ENCODE measurements around the gene TRABD2A. TPM values are rescaled to one million over a fixed set of nuclear protein-coding genes. Genes with fewer than 3 reads are reported as not detected.
A peak's percentile ranks its signal among the peaks of the same experiment; 100 is the strongest.

TRABD2A gene
- total and polyA plus RNA-seq, 2 of the 13 experiments (the other 11 are each of a cell fraction or from before 2014, with no cell fraction given), result 0.15 TPM; not detected in 1

DNA sequence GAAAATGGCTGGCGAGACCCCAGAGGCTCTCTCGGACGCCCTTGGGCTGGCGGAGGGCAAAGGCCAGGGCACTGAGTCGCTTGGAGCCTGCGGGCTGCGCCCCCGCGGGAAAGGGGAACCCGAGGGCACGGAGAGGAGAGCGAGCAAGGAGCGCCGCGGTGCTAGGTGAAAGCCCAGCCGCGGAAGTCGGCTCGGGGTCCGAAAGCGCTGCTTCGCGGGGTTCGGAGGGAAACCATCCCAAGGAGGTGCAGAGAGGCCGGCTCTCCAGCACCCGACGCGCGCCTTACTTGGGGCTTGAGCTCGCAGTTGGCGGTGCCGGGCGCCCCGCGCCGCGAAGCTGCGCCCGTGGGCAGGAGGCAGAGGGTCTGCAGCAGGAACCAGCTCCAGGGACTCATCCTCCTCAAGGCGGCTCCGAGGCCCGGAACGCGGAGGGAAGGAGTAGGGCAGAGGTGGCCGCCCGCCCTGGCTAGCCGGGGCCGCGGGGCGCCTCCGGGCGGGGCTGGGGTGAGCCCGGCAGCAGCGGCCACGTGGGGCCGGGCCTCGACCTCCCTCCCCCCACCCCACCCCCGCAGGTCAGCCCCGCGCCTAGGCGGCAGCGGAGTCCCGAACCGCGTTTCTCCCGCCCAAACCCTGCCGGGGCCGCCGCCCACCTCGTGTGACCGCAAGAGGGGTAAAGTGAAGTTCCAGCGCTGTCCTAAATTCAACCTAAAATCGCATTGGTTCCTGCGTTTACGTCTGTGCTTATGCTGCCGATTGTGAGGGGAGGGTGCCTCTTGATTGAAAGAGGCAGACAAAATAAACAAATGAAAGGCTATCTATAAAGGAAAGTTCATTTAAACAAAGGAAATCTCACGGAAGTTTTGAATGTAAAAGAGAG, at the start of gene TRABD2A (continued):
- no peak for TF ChIP-seq ZNF782 (CRISPR knock-in tag; IDR thresholded peaks at IDR 0.05; ENCODE audit: borderline replicate concordance)
- TF ChIP-seq, protein P1, sequence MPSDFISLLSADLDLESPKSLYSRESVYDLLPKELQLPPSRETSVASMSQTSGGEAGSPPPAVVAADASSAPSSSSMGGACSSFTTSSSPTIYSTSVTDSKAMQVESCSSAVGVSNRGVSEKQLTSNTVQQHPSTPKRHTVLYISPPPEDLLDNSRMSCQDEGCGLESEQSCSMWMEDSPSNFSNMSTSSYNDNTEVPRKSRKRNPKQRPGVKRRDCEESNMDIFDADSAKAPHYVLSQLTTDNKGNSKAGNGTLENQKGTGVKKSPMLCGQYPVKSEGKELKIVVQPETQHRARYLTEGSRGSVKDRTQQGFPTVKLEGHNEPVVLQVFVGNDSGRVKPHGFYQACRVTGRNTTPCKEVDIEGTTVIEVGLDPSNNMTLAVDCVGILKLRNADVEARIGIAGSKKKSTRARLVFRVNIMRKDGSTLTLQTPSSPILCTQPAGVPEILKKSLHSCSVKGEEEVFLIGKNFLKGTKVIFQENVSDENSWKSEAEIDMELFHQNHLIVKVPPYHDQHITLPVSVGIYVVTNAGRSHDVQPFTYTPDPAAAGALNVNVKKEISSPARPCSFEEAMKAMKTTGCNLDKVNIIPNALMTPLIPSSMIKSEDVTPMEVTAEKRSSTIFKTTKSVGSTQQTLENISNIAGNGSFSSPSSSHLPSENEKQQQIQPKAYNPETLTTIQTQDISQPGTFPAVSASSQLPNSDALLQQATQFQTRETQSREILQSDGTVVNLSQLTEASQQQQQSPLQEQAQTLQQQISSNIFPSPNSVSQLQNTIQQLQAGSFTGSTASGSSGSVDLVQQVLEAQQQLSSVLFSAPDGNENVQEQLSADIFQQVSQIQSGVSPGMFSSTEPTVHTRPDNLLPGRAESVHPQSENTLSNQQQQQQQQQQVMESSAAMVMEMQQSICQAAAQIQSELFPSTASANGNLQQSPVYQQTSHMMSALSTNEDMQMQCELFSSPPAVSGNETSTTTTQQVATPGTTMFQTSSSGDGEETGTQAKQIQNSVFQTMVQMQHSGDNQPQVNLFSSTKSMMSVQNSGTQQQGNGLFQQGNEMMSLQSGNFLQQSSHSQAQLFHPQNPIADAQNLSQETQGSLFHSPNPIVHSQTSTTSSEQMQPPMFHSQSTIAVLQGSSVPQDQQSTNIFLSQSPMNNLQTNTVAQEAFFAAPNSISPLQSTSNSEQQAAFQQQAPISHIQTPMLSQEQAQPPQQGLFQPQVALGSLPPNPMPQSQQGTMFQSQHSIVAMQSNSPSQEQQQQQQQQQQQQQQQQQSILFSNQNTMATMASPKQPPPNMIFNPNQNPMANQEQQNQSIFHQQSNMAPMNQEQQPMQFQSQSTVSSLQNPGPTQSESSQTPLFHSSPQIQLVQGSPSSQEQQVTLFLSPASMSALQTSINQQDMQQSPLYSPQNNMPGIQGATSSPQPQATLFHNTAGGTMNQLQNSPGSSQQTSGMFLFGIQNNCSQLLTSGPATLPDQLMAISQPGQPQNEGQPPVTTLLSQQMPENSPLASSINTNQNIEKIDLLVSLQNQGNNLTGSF (CRISPR knock-in tag; IDR thresholded peaks at IDR 0.05), result no peak
- no peak for TF ChIP-seq ZNF878 (CRISPR knock-in tag; IDR thresholded peaks at IDR 0.05)
- TF ChIP-seq ZNF772 (CRISPR knock-in tag; IDR thresholded peaks at IDR 0.05), result no peak
- TF ChIP-seq EZH2 (conservative IDR thresholded peaks at IDR 0.05; ENCODE audit: low read depth, low read length), result peak; percentile 99
- TF ChIP-seq ZNF558 (CRISPR knock-in tag; IDR thresholded peaks at IDR 0.05; ENCODE audit: borderline replicate concordance), result no peak
- TF ChIP-seq ZNF567 (CRISPR knock-in tag; IDR thresholded peaks at IDR 0.05; ENCODE audit: borderline replicate concordance), result no peak
- no peak for TF ChIP-seq ZNF615 (CRISPR knock-in tag; IDR thresholded peaks at IDR 0.05; ENCODE audit: borderline replicate concordance)
- no peak for TF ChIP-seq KMT2A (CRISPR knock-in tag; IDR thresholded peaks at IDR 0.05)
- TF ChIP-seq HNRNPK (IDR thresholded peaks at IDR 0.05; ENCODE audit: low read depth, low read length, poor library complexity, severe bottlenecking), result peak; percentile 36
- TF ChIP-seq PITX1 (CRISPR knock-in tag; IDR thresholded peaks at IDR 0.05), result no peak
- 0 out of 2 replicates have a peak, but pooled peaks have one; percentile 19 for TF ChIP-seq KDM5B (CRISPR knock-in tag; IDR thresholded peaks at IDR 0.05; ENCODE audit: borderline replicate concordance)
- TF ChIP-seq ZNF20 (CRISPR knock-in tag; IDR thresholded peaks at IDR 0.05), result no peak
- no peak for TF ChIP-seq ZFP36L1 (CRISPR knock-in tag; IDR thresholded peaks at IDR 0.05)
- TF ChIP-seq IRF2 (CRISPR knock-in tag; IDR thresholded peaks at IDR 0.05), result no peak
- TF ChIP-seq ZNF546 (CRISPR knock-in tag; conservative IDR thresholded peaks at IDR 0.05), result no peak
- TF ChIP-seq NAIF1 (CRISPR knock-in tag; IDR thresholded peaks at IDR 0.05; ENCODE audit: borderline replicate concordance), result no peak
- TF ChIP-seq, protein P2, sequence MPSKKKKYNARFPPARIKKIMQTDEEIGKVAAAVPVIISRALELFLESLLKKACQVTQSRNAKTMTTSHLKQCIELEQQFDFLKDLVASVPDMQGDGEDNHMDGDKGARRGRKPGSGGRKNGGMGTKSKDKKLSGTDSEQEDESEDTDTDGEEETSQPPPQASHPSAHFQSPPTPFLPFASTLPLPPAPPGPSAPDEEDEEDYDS (CRISPR knock-in tag; IDR thresholded peaks at IDR 0.05), result no peak
- TF ChIP-seq MIXL1 (CRISPR knock-in tag; IDR thresholded peaks at IDR 0.05), result no peak
- TF ChIP-seq, protein P3, sequence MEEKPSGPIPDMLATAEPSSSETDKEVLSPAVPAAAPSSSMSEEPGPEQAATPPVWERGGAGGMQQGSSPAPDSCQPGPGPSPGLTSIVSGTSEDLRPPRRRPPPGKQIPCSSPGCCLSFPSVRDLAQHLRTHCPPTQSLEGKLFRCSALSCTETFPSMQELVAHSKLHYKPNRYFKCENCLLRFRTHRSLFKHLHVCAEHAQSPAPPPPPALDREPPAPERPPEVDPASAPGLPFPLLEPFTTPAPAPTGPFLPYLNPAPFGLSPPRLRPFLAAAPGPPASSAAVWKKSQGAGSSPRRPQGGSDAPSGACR (CRISPR knock-in tag; IDR thresholded peaks at IDR 0.05), result no peak
- no peak for TF ChIP-seq SRSF4 (IDR thresholded peaks at IDR 0.05; ENCODE audit: low read depth, low read length, poor library complexity, severe bottlenecking)
- peak; percentile 38 for TF ChIP-seq HNRNPLL (IDR thresholded peaks at IDR 0.05; ENCODE audit: low read depth, low read length, poor library complexity, severe bottlenecking)
- TF ChIP-seq SMC3 (IDR thresholded peaks at IDR 0.05; ENCODE audit: low read length), result no peak
- TF ChIP-seq GZF1 (CRISPR knock-in tag; IDR thresholded peaks at IDR 0.05), result no peak
- TF ChIP-seq ZNF343 (CRISPR knock-in tag; IDR thresholded peaks at IDR 0.05), result no peak
